HG02870 (cell line): ENCODE measurements around the gene RNU5B-1.
"Not testable (repeated sequence)": the region's sequence is repeated elsewhere in the genome, so short reads cannot be mapped to it uniquely, and the experiment has no call there.

Experiments
- ATAC-seq: cut with Tn5 transposase; IDR thresholded peaks from one replicate; pipeline ENCODE4 v1.9.1; 2021; ENCODE audit warnings: mild to moderate bottlenecking, moderate library complexity; ENCODE audit not compliant: unreplicated experiment

The RNU5B-1 gene

DNA sequence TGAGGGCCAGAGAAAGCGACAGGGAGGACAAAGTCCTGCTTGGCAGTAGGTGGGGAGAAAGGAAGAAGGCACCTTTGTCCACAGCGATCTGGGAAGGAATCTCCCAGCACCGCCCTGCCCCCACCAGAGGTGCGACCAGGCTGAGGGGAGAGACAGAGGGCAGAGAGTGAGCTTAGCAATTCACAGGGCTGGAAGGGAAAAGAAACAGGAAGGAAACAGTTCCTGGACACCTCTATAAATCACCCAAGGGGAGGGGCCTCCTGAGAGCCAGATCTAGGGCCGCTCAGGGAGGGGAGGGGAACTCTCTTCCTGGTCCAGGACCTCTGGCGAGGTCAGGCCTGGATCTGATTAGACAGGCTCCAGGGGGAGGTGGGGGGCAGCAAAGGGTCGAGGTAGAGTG lies 35.4 kb downstream of the RNU5B-1 start:
- no peak for ATAC-seq

DNA sequence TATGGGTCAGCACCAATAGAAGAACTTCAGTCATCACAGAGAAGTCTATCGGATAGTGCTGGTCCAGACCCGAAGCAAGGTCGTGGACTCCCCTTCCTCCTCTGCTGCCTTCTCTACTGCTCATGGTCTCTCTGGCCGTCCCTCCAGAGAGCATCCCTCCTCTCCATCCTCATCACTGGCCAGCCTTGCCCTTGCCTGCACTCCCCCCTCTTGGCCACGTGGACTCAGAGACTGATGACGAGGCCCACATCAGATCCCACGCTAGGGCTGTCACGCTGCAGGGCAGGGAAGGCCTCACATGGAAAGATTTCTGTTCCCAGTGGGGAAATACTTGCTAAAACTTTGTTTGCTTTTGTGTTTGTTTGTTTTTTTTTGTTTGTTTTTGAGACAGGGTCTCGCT lies 38.0 kb downstream of the RNU5B-1 start:
- no peak for ATAC-seq

DNA sequence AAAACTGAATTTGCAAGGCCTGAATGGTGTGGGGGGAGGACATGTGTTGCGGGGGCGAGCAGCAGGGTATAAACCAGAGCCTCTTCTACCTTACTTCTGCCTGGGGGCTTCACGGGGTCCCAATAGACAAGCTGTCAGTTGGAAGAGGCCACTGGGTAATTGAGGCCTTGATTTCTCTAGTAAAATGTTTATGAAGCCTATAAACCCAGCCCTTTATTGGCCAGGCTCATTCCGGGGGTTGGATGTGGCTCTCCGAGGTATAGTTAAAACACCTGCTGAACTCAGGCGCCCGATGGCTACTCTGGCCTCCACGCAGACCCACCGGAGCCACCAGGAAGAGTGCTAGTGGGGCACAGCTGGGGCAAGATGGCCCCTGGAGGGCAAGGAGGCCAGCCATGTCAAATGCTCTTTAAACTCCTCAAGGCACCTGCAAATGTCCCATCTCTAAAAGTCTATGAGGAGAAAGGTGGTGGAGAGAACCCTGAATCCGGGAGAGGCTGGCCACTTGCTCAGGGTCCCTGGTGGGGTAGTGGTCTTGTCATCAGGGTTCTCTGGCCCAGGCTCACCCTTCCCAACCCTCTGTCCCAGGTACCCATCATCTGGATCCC lies 39.0 kb downstream of the RNU5B-1 start:
- no peak for ATAC-seq

DNA sequence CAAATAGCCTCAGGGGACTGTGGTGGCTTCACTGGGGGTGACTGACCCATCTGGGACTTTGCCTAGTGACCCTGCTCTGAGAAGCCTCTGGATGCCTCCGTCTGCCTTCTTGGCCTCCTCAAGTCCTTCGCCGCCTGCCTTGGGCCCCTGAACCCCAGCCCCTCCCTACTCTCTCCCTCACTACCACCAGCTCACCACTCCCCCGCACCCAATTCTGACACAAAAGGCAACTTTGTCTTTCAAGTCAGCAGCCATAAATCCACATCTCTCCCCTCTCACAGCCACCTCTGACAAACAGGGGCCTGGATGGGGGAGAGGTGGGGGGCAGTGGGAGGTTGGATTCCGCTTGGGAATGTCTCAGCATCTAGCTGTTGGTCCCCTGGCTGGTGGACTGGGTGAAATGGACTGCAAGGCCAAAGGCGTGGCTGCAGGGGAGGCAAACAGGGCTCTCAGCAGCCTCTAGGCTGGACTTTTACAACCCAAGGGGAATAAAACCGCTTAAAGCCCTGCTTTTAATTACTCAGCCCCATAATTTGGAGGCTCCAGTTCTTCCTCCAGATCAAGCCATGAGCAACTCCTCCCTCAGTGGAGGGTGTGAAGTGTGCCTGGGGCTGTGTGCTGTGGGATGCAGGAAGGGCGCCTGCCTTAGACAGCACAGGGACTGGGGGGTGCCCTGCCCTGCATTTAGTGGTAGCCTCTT lies 39.9 kb downstream of the RNU5B-1 start:
- no peak for ATAC-seq

DNA sequence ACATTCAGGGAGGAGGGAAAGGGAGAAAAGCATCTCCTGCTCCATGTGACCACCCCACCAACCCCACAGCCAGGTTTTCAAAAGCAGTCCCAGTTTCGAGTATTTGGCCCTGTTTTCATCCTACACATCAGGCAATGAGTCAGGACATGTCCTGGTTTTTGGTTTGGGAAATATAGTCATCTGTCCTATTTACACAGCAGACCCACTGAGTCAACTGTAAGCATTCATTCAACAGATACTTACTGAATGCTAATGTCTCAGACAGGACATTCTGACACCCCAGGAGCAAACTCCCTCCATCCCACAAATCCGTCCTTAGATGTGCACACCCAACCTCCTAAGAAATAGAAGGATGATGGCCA lies 40.4 kb downstream of the RNU5B-1 start:
- no peak for ATAC-seq

DNA sequence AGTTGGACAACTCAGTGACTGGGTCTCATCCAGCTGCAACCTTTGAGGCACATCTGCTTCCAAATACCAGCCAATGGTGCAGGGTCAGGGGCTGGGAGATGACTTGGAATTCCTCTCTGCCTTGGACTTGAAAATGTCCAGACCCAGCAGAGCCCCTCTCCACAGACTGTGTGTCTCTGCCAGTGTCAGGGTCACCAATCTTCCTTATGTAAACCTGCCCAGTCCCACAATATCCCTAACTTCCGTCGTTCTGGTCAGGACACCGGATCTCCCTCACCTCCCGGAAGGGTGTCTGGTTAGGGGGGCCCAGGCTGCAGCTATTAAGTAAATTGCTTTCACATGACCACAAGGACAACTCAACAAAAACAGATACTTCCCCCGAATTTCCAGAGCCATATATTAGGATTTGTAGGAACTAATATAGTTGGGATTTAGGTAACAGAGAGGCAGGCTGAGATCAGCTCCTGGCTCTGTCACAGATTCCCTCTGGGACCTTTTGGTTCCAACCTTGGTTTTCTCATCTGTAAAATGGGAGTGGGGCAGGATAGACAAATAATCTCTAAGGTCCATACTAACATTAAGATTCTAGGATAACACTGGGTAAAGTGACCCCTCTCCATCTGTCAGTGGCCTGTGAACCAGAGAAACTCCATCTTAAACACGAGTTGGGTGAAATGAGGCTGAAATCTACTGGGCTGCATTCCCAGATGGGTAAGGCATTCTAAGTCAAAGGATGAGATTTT lies 42.5 kb downstream of the RNU5B-1 start:
- no peak for ATAC-seq

DNA sequence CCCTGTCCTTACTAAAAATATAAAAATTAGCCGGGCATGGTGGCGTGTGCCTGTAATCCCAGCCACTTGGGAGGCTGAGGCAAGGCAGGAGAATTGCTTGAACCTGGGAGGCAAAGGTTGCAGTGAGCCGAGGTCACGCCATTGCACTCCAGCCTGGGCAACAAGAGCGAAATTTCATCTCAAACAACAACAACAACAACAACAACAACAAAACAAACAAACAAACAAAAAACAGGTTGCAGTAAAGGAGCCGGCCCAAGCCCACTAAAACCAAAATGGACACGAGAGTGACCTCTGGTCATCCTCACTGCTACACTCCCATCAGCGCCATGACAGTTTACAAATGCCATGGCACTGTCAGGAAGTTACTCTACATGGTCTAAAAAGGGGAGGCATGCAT lies 43.3 kb downstream of the RNU5B-1 start:
- not testable (repeated sequence) for ATAC-seq

DNA sequence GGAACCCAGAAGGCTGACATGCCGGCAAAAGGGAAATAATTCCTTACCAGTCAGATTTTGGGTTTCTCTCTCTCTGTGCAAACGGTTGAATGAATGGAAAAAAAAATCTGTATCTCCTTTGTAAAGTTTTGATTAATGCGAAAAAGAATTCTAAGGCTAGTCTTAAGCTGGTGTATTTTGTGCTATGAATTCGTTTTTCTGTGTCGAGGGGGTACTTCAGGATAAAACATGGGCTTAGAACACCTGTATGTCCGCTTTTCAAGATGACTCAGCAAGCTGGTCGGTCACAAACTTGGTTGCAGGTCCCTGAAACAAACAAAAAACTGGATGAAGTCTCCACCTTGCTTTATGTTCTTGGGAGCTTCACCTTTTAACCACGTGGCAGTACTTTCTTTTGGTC lies 44.9 kb downstream of the RNU5B-1 start:
- no peak for ATAC-seq

DNA sequence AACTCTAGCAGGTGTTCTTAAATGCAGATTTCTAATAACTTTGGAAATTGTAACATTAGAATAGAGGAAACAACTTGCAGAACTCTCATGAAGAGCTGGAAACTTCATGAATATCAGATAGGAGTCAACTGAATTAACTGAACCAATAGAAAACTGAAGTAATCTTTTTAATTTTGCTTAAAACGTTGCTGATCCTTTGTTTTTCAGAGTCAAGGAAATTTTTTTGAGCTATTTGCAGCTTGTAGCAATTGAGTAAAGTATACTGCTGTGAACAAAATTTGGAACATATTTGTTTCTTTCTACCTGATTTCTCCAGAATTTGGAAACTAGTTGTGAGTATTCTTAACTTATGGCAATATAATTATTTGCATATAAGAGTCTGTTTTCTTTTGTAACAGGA lies 47.5 kb downstream of the RNU5B-1 start:
- not testable (repeated sequence) for ATAC-seq
